Testis (tissue), 2 donors: ENCODE measurements around the gene FOXJ3.

Source experiments
- CTCF ChIP-seq, 3 experiments: fragments of 450-650 bp in 2 of 3; fragments of 200-600 bp in 1 of 3; sonication (generic) in 1 of 3; IDR thresholded peaks; one replicate each; pipeline ENCODE4 v1.5.1; 2016 to 2019; ENCODE audit warnings: antibody characterized with exemption in 3 of 3, mild to moderate bottlenecking in 2 of 3, moderate library complexity in 1 of 3
- POLR2A ChIP-seq: fragments of 450-650 bp; IDR thresholded peaks from one replicate; pipeline ENCODE4 v1.6.1; 2017; ENCODE audit warnings: antibody characterized with exemption, mild to moderate bottlenecking, moderate library complexity

GRCh38 chr1:42316292-42316691 lies 18.7 kb downstream of the FOXJ3 start:
- TF ChIP-seq CTCF (IDR thresholded peaks at IDR 0.05), result no peak
- TF ChIP-seq POLR2A, result no peak
